HG02870 (cell line): ENCODE results near the gene SLC25A22.
A peak's percentile ranks its signal among the peaks of the same experiment; 100 is the strongest.

ENCODE experiments used
- ATAC-seq: cut with Tn5 transposase; IDR thresholded peaks from one replicate; pipeline ENCODE4 v1.9.1; 2021; ENCODE audit warnings: mild to moderate bottlenecking, moderate library complexity; ENCODE audit not compliant: unreplicated experiment

The SLC25A22 gene

GRCh38 chr11:804599-804964, 6.5 kb upstream of the SLC25A22 start:
- ATAC-seq: no peak

GRCh38 chr11:803770-804598, 5.9 kb upstream of the SLC25A22 start:
- ATAC-seq: no peak

- ATAC-seq: no peak
Measured at GRCh38 chr11:803467-803742, 5.3 kb upstream of the SLC25A22 start.

- no peak for ATAC-seq
Measured at GRCh38 chr11:802693-803466, 4.8 kb upstream of the SLC25A22 start.

DNA sequence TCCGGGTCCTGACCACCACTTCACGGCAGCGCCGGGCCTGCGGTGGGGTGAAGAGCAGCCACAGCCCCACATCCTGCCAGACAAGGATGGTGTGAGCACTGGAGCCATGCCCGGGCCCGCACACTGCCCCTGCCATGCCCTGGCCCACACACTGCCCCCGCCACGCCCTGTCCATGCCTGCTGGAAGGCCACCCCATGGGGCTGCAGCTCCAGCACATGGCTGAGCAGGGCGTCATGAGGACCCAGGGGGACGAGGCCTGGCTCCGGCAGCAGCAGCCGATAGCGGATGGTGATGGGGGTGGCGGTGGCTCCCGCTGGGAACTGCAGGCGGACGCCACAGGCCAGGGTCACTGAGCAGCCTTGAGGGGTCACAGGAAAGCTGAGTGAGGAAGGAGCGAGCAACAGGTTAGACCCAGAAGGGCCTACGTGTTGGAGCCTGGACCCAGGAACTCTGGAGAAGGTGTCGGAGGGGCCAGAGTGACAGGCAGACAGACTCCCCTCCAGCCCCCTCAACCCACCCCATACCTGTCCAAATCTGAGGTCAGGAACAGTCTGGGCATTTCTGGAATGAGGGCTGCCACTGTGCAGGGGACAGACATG, 4.0 kb upstream of the SLC25A22 start:
- no peak for ATAC-seq

GRCh38 chr11:801097-801780, 3.2 kb upstream of the SLC25A22 start:
- no peak for ATAC-seq

DNA sequence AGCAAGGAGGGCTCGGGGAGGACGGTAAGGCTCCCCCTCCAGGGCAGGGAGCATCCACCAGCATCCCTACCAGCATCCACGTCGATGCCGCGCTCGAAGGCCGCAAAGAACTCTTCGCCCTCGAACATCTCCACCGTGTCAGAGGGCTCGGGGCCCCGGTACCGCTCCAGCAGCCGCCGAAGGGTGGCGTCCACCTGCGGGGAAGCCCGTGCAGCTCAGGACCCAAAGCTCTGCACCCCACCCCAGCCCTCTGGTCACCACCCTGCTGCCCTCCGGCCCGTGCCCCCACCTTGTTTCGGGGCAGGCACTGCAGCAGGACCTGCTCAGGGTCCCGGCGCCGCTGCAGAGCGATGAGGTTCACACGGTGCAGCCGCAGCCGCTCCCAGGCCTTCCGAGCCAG, 2.4 kb upstream of the SLC25A22 start:
- ATAC-seq: no peak

GRCh38 chr11:799641-800316, 1.7 kb upstream of the SLC25A22 start:
- no peak for ATAC-seq

- peak; percentile 48 for ATAC-seq
Measured at GRCh38 chr11:797296-798092, 587 bp downstream of the SLC25A22 start.

- ATAC-seq: no peak
Measured at GRCh38 chr11:796565-797295, 1.4 kb downstream of the SLC25A22 start.

- no peak for ATAC-seq
Measured at GRCh38 chr11:795634-796564, 2.2 kb downstream of the SLC25A22 start.

DNA sequence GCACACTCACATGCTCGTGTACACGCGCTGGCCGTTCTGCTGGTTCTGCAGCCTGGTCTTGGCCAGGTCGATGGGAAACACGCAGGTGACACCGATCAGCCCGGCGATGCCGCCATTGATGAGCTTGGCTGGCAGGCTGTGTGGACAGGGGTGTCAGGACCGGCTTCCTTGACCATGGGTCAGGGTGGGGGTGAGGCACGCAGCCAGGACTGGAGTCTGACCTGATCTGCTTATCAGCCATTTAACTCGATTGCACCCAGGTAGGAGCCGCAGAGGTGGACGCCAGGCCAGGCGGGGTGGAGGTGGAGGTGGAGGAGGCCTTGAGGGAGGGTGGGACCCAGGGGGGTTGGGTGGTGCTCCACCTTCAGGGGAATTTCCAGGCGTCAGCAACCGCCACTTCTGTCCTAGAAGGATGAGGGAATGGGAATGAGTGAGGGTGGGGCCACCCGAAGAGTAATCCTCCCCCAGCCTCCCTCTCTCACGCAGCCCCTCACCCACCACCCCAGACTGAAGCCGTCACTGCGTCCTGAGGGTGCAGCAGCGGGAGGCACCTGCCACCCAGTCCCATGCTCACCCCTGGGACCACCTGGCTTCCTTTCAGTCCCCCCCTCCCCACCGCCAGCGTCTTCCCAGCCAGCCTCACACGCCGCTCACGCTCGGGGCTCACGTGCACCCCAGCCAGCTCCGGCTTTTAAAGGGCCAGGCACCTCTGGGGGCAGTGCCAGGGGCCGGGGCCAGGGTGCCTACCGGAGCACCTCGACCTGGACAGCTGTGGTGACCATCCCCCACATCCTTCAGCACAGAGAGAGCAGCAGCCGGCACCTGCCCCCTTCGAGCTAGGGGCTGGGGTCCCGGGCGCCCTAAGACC, 3.1 kb downstream of the SLC25A22 start:
- ATAC-seq: no peak

DNA sequence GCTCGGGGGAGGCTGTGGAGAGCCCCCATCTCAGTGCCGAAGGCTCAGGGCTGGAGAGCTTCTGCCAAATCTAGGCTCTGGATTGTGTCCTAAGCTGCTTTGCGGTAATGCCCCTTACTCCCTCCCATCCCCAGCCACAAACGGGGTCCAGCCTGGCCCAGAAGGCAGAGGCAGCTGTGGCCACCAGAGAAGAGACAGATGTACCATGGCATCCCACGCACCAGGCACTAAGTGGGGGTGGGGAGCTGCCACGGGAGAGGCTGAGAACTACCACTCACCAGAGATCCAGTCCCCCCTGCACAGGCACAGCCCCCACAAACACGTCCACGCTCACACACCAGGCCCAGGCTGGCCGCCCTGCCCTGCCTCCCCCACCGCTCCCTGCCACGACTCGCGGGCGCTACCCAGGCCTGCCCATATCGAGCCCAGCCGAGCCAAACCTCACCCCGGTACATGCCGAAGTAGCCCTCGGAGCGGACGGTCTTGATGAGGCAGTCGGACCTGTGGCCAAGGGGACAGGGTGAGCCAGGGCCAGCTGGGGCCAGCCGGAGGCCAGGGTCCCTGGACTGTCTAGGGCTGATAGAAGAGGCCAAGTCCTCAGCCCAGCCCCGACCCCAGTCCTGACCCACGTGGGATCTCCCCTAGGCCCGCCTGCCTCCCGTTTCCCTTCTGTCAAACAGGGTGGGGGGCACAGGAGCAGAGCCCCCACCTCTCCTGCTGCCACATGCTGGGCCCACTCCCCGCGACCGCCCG, 3.9 kb downstream of the SLC25A22 start:
- no peak for ATAC-seq

GRCh38 chr11:793556-793955, 4.5 kb downstream of the SLC25A22 start:
- no peak for ATAC-seq

GRCh38 chr11:792873-793272, 5.2 kb downstream of the SLC25A22 start:
- no peak for ATAC-seq

DNA sequence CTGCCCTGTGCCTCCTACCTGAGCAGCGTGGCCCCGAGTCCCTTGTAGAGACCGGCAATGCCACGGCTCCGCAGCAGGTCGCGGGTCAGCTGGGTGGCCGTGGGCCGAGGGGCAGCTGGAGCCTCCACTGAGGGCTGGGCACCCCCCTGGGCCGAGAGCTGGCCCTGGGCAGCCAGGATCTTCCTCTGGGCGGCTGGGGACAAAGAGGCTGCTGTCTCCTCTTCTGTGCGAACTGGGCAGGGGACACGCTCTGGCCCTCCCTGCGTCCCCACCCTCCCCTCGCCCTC, 5.6 kb downstream of the SLC25A22 start:
- no peak for ATAC-seq
